ENCODE measurements around the gene EPHB2.

DNA sequence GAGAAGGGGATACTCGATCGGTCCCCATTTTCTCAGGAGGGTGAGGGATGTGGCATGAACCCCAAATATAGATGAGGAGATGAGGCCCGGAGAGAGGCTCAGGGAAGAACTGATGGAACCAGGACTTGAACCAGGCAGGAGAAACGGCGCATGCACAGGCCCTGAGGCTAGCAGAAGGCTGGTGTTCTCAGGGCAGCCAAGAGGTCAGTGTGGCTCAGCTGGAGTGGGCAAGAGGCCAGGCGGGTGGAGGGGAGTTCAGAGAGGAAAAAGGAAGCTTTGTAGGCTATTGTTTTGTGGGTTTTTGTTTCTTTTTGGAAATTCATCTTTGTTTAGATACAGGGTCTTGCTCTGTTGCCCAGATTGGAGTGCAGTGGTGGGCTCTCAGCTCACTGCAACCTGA lies 140.0 kb downstream of the EPHB2 start:
- TF ChIP-seq CTCF (IDR thresholded peaks at IDR 0.05), result no peak
- no peak for TF ChIP-seq POLR2A (IDR thresholded peaks at IDR 0.05)

Measured in suprapubic skin (tissue), 3 donors.